ENCODE measurements around the gene ANKIB1.

Gene ANKIB1

GRCh38 chr7:92362131-92362530 lies 116.4 kb downstream of the ANKIB1 start:
- no peak for DNase-seq (ENCODE audit: low spot score)
- TF ChIP-seq CTCF (IDR thresholded peaks at IDR 0.05; ENCODE audit: extremely low read depth, insufficient read depth, missing control alignments): no peak
- in situ Hi-C loops (cut with MboI; ENCODE audit: low pct_unique_long_range_greater_than_20kb, low sequenced_read_pairs, unreplicated experiment): no loop called here

DNA sequence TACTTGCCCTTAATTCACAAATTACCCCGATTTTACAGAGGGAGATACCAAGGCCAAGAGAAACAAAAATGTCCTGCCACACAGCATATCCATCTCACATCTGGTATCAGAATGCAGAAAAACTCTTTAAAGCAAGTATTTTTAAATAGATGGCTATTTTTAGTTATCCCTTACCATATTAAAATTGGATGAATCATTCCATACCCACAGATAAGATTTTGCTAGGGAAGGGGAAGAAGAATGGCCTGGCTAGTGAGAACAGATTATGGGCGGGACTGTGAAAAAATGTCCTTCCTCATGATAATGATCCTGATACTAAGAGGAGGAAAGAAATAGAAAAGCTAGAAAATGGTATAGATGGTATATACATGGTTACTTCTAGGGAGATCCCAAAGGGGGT lies 121.0 kb downstream of the ANKIB1 start:
- in situ Hi-C loops (cut with MboI; ENCODE audit: low pct_unique_long_range_greater_than_20kb, low sequenced_read_pairs, unreplicated experiment): no loop called here
- TF ChIP-seq CTCF (IDR thresholded peaks at IDR 0.05; ENCODE audit: extremely low read depth, insufficient read depth, missing control alignments): no peak
- no peak for DNase-seq (ENCODE audit: low spot score)

GRCh38 chr7:92368741-92369140 lies 123.0 kb downstream of the ANKIB1 start:
- TF ChIP-seq CTCF (IDR thresholded peaks at IDR 0.05; ENCODE audit: extremely low read depth, insufficient read depth, missing control alignments): no peak
- in situ Hi-C loops (cut with MboI; ENCODE audit: low pct_unique_long_range_greater_than_20kb, low sequenced_read_pairs, unreplicated experiment): no loop called here
- DNase-seq (ENCODE audit: low spot score): no peak

GRCh38 chr7:92375013-92375412 lies 129.2 kb downstream of the ANKIB1 start:
- no peak for TF ChIP-seq CTCF (IDR thresholded peaks at IDR 0.05; ENCODE audit: extremely low read depth, insufficient read depth, missing control alignments)
- in situ Hi-C loops (cut with MboI; ENCODE audit: low pct_unique_long_range_greater_than_20kb, low sequenced_read_pairs, unreplicated experiment): no loop called here
- no peak for DNase-seq (ENCODE audit: low spot score)

DNA sequence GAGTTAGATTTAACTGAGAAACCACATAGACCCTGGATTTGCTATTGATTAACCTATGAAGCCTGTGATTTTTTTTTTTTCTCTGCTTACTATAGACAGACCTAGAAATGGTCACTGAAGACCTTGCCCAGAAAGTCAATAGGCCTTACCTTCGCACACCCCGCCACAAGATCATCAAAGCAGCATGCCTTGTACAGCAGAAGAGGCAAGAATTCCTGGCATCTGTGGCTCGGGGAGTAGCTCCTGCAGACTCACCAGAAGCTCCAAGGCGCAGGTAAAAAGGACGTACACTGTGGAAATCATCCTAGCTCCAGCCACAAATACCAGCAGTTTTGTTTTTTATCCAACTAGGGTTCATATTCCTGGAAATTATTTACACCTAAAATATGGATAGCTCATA lies 145.3 kb downstream of the ANKIB1 start:
- no peak for TF ChIP-seq CTCF (IDR thresholded peaks at IDR 0.05; ENCODE audit: extremely low read depth, insufficient read depth, missing control alignments)
- in situ Hi-C loops (cut with MboI; ENCODE audit: low pct_unique_long_range_greater_than_20kb, low sequenced_read_pairs, unreplicated experiment): no loop called here
- DNase-seq (ENCODE audit: low spot score): no peak

DNA sequence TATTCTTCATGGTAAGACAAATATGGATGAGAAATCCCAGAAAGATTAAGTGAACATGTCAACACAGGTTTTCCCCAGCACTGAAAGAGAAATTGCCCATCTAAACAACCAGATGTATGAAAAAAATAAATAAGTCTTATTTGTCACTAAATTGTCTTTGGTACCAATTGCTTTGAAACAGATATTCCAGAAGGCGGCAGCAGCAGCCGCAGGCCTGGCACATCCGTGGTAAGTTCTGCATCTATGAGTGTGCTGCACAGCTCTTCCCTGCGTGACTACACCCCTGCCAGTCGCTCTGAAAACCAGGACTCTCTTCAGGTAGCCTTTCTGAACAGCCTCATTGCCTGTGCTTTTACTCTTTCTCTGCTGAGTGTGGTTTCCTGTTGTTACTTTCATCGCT lies 151.8 kb downstream of the ANKIB1 start:
- DNase-seq (ENCODE audit: low spot score): no peak
- in situ Hi-C loops (cut with MboI; ENCODE audit: low pct_unique_long_range_greater_than_20kb, low sequenced_read_pairs, unreplicated experiment): no loop called here
- no peak for TF ChIP-seq CTCF (IDR thresholded peaks at IDR 0.05; ENCODE audit: extremely low read depth, insufficient read depth, missing control alignments)

GRCh38 chr7:92400013-92400412 lies 154.2 kb downstream of the ANKIB1 start:
- no peak for DNase-seq (ENCODE audit: low spot score)
- TF ChIP-seq CTCF (IDR thresholded peaks at IDR 0.05; ENCODE audit: extremely low read depth, insufficient read depth, missing control alignments): no peak
- in situ Hi-C loops (cut with MboI; ENCODE audit: low pct_unique_long_range_greater_than_20kb, low sequenced_read_pairs, unreplicated experiment): no loop called here

Measured in GM13977 (cell line).